Smooth muscle cell (in vitro differentiated cells): ENCODE measurements around the gene EXOC6. TPM values are rescaled to one million over a fixed set of nuclear protein-coding genes. Genes with fewer than 3 reads are reported as not detected.
"Not testable (repeated sequence)": the region's sequence is repeated elsewhere in the genome, so short reads cannot be mapped to it uniquely, and the experiment has no call there.

ENCODE experiments used
- DNase-seq: peaks from one replicate; lab custom pipeline; 2025; ENCODE audit not compliant: unreplicated experiment; lab: John Stamatoyannopoulos, UW
- H2AFZ ChIP-seq: fragments of 200-600 bp; sonication (generic); 2 replicates; pipeline ENCODE4 v1.6.0; 2016; ENCODE audit warnings: antibody characterized with exemption, low read depth, mild to moderate bottlenecking
- H3F3A ChIP-seq: fragments of 200-600 bp; sonication (generic); 2 replicates; pipeline ENCODE4 v1.6.0; 2017; ENCODE audit warnings: antibody characterized with exemption, low read depth
- H3K27ac ChIP-seq: fragments of 200-600 bp; sonication (generic); 2 replicates; pipeline ENCODE4 v1.5.1; 2016; ENCODE audit warnings: low read depth, mild to moderate bottlenecking
- H3K27me3 ChIP-seq: fragments of 200-600 bp; sonication (generic); 2 replicates; pipeline ENCODE4 v1.6.1; 2016; ENCODE audit warnings: low read depth, mild to moderate bottlenecking
- H3K36me3 ChIP-seq: fragments of 200-600 bp; sonication (generic); 2 replicates; pipeline ENCODE4 v1.5.1; 2016; ENCODE audit warnings: low read depth
- H3K4me1 ChIP-seq: fragments of 200-600 bp; sonication (generic); 2 replicates; pipeline ENCODE4 v1.5.1; 2016; ENCODE audit warnings: low read depth
- H3K4me2 ChIP-seq: fragments of 200-600 bp; sonication (generic); 2 replicates; pipeline ENCODE4 v1.6.0; 2016; ENCODE audit warnings: mild to moderate bottlenecking
- H3K4me3 ChIP-seq: fragments of 200-600 bp; sonication (generic); 2 replicates; pipeline ENCODE4 v1.5.1; 2016; ENCODE audit warnings: mild to moderate bottlenecking
- H3K79me2 ChIP-seq: fragments of 200-600 bp; sonication (generic); 2 replicates; pipeline ENCODE4 v1.6.0; 2016; ENCODE audit warnings: low read depth, mild to moderate bottlenecking
- H3K9ac ChIP-seq: fragments of 200-600 bp; sonication (generic); 2 replicates; pipeline ENCODE4 v1.6.0; 2016; ENCODE audit warnings: low read depth
- H3K9me3 ChIP-seq: fragments of 200-600 bp; sonication (generic); replicated peaks from 2 replicates; pipeline ENCODE4 v1.5.1; 2016; ENCODE audit warnings: low read depth
- H4K20me1 ChIP-seq: fragments of 200-600 bp; sonication (generic); 2 replicates; pipeline ENCODE4 v1.6.0; 2016; ENCODE audit warnings: low read depth
- WGBS: methylation state at CpG from one replicate; pipeline ENCODE4 v1.1.7; 2016; ENCODE audit warnings: low lambda C conversion rate; 5-methylcytosine and 5-hydroxymethylcytosine counted together
- polyA plus RNA-seq: library from polyadenylated mRNA; unstranded; fragments of >200 nt; fragmentation: Nextera tagmentation; extraction: Ambion mirVana; gene quantifications from 2 replicates; pipeline ENCODE4 v1.2.1, GENCODE V29; 2016
- total RNA-seq: library from RNA; depleted of rRNA; stranded (reverse); fragments of >200 nt; gene quantifications from 2 replicates; pipeline ENCODE4 v1.2.3, GENCODE V29; 2014
- TF ChIP-seq, protein P1 (sequence below): fragments of 200-600 bp; sonication (generic); IDR thresholded peaks from 2 replicates; pipeline ENCODE4 v1.5.1; 2017; ENCODE audit warnings: borderline replicate concordance, mild to moderate bottlenecking, antibody characterized with exemption; ENCODE audit not compliant: insufficient read depth, poor library complexity, severe bottlenecking

Gene EXOC6
- total and polyA plus RNA-seq, 2 experiments from 2014 or later = 1.7 to 5.2 TPM

DNA sequence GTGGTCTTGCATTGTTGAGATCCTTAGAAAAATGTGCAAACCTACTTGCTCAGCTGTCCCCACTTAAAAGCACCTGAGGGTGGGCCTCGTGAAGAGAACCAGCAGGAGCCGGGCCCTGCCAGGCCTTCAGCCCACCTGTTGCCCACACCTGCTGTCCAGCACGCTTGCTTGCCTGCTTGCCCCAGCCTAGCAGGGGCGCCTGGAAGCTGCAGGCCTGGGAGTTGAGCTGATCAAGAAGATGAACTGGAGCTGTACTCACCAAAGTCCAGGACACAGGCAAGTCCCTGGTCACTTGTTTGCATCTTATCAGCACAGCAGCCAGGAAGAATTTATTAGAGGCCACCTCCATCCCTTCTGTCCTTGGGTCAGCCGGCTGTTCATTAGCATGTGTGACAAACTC lies 248.6 kb downstream of the EXOC6 start:
- H3K9ac ChIP-seq = no peak overlapping the region
- DNase-seq = no peak
- H3K79me2 ChIP-seq = no peaks in the 10 kb centered on the region
- H3K27me3 ChIP-seq = no peaks in the 10 kb centered on the region
- no peaks in the 10 kb centered on the region for H4K20me1 ChIP-seq
- H3K4me1 ChIP-seq = no peaks in the 10 kb centered on the region
- no peak overlapping the region for H3K27ac ChIP-seq
- no peak overlapping the region for H2AFZ ChIP-seq
- TF ChIP-seq, protein P1, sequence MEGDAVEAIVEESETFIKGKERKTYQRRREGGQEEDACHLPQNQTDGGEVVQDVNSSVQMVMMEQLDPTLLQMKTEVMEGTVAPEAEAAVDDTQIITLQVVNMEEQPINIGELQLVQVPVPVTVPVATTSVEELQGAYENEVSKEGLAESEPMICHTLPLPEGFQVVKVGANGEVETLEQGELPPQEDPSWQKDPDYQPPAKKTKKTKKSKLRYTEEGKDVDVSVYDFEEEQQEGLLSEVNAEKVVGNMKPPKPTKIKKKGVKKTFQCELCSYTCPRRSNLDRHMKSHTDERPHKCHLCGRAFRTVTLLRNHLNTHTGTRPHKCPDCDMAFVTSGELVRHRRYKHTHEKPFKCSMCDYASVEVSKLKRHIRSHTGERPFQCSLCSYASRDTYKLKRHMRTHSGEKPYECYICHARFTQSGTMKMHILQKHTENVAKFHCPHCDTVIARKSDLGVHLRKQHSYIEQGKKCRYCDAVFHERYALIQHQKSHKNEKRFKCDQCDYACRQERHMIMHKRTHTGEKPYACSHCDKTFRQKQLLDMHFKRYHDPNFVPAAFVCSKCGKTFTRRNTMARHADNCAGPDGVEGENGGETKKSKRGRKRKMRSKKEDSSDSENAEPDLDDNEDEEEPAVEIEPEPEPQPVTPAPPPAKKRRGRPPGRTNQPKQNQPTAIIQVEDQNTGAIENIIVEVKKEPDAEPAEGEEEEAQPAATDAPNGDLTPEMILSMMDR = no peak
- H3K4me3 ChIP-seq = no peak overlapping the region
- H3K4me2 ChIP-seq = no peak overlapping the region
- H3K9me3 ChIP-seq = no peaks in the 10 kb centered on the region
- H3F3A ChIP-seq = no peaks in the 10 kb centered on the region
- no peaks in the 10 kb centered on the region for H3K36me3 ChIP-seq
- 83% methylated on average over 5 of the region's 5 CpGs for WGBS

DNA sequence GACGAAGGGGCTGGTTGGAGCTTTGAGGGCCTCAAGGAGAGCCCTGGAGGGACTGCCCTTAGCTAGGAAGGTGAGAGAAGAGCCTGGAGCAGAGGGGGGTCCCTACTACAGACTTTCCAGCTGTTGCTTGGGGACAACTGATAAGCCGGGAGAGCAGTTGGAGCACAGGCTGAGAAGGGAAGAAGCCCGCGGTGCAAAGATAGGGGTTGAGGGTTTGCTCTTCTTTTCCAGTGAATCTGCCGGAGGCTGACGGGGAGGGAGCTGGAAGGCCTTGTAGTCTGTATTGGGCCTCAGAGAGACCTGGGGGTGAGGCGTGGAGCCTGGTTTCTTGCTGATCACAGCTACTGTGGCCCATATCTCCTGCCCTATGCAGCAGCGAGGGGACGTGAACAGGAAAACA lies 249.1 kb downstream of the EXOC6 start:
- H3K36me3 ChIP-seq = no peaks in the 10 kb centered on the region
- H3K27ac ChIP-seq = no peak overlapping the region
- TF ChIP-seq, protein P1 = no peak
- 78% methylated on average over 9 of the region's 9 CpGs for WGBS
- H2AFZ ChIP-seq = no peak overlapping the region
- no peaks in the 10 kb centered on the region for H4K20me1 ChIP-seq
- H3K4me3 ChIP-seq = no peak overlapping the region
- no peaks in the 10 kb centered on the region for H3K9me3 ChIP-seq
- no peak overlapping the region for H3K4me2 ChIP-seq
- H3K4me1 ChIP-seq = no peaks in the 10 kb centered on the region
- no peak overlapping the region for H3K9ac ChIP-seq
- no peaks in the 10 kb centered on the region for H3K27me3 ChIP-seq
- H3F3A ChIP-seq = no peaks in the 10 kb centered on the region
- no peaks in the 10 kb centered on the region for H3K79me2 ChIP-seq
- no peak for DNase-seq

DNA sequence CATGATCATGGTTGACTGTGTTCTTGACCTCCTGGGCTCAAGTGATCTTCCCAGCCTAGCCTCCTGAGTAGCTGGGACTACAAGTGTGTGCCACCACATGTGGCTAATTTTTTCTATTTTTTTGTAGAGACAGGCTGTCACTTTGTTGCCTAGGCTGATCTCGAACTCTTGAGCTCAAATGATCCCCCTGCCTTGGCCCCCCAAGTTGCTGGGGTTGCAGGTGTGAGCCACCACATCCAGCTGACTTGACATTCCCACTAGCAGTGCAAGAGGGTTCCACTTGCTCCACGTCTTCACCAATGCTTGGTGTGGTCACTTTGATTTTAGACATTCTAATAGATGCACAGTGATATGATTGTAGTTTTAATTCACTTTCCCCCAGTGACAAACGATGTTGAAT lies 250.5 kb downstream of the EXOC6 start:
- no peak overlapping the region for H3K4me3 ChIP-seq
- TF ChIP-seq, protein P1 = no peak
- no peak overlapping the region for H3K4me2 ChIP-seq
- no peak overlapping the region for H2AFZ ChIP-seq
- no peaks in the 10 kb centered on the region for H3K27me3 ChIP-seq
- no peaks in the 10 kb centered on the region for H3K79me2 ChIP-seq
- H3K27ac ChIP-seq = no peak overlapping the region
- 86% methylated on average over 3 of the region's 3 CpGs for WGBS
- peaks cover 4% of the 10 kb centered on the region for H3K9me3 ChIP-seq
- no peaks in the 10 kb centered on the region for H3F3A ChIP-seq
- H3K36me3 ChIP-seq = no peaks in the 10 kb centered on the region
- no peak overlapping the region for H3K9ac ChIP-seq
- no peaks in the 10 kb centered on the region for H4K20me1 ChIP-seq
- DNase-seq = no peak
- H3K4me1 ChIP-seq = no peaks in the 10 kb centered on the region

DNA sequence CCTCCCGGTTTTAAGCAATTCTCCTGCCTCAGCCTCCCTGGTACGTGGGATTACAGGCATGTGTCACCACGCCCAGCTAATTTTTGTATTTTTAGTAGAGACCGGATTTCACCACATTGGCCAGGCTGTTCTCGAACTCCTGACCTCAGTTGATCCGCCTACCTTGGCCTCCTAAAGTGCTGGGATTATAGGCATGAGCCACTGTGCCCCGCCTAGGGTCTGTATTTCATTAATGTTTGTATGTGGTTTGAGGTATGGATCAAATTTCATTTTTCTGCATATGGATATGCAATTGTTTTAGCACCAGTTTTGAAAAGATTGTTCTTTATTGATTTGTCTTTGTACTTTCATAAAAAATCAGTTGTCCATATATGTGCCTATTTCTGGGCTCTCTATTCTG lies 251.3 kb downstream of the EXOC6 start:
- Histone ChIP-seq H4K20me1 (no peaks in the 10 kb centered on the region), H2AFZ (no peak overlapping the region), H3F3A (no peaks in the 10 kb centered on the region), H3K9me3 (peaks cover 4% of the 10 kb centered on the region), H3K4me2 (no peak overlapping the region), H3K79me2 (no peaks in the 10 kb centered on the region), H3K27me3 (no peaks in the 10 kb centered on the region), H3K4me1 (no peaks in the 10 kb centered on the region), H3K36me3 (no peaks in the 10 kb centered on the region), H3K27ac (no peak overlapping the region), H3K9ac (no peak overlapping the region), H3K4me3 (no peak overlapping the region)
- TF ChIP-seq, protein P1 = no peak
- DNase-seq = no peak
- WGBS = 97% methylated on average over 7 of the region's 7 CpGs

DNA sequence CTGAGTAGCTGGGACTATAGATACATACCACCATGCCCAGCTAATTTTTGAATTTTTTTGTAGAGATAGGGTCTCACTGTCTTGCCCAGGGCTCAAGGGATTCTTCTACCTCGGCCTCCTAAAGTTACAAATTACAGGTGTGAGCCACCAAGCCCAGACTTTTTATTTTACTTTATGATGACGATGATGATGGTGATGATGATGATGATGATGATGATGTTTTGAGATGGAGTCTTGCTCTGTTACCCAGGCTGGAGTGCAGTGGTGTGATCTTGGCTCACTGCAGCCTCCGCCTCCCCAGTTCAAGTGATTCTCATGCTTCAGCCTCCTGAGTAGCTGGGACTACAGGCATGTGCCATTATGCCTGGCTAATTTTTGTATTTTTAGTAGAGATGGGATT lies 252.8 kb downstream of the EXOC6 start:
- H3K27ac ChIP-seq, H4K20me1 ChIP-seq, H3K4me3 ChIP-seq, H3K36me3 ChIP-seq, DNase-seq, H3K4me2 ChIP-seq, H3K27me3 ChIP-seq, H3K4me1 ChIP-seq, H3K9ac ChIP-seq, H2AFZ ChIP-seq, H3F3A ChIP-seq, H3K9me3 ChIP-seq, H3K79me2 ChIP-seq: not testable (repeated sequence)
- 95% methylated on average over 3 of the region's 3 CpGs for WGBS
